WTC11 (cell line): ENCODE measurements around the gene TSPAN18.

Experiments used
- ATF2 ChIP-seq: sonication (generic); formaldehyde crosslinking; IDR thresholded peaks from 2 replicates; pipeline ENCODE4 v1.8.1; 2022; ENCODE audit warnings: low read depth, missing genetic modification reagents, borderline replicate concordance
- CREM ChIP-seq: sonication (generic); formaldehyde crosslinking; IDR thresholded peaks from 2 replicates; pipeline ENCODE4 v1.8.1; 2022; ENCODE audit warnings: mild to moderate bottlenecking, missing genetic modification reagents, moderate library complexity
- ETV6 ChIP-seq: sonication (generic); formaldehyde crosslinking; IDR thresholded peaks from 2 replicates; pipeline ENCODE4 v1.8.1; 2022; ENCODE audit warnings: mild to moderate bottlenecking, missing genetic modification reagents
- IRF2 ChIP-seq: sonication (generic); formaldehyde crosslinking; IDR thresholded peaks from 2 replicates; pipeline ENCODE4 v1.8.0; 2022; ENCODE audit warnings: low read depth, missing genetic modification reagents, borderline replicate concordance
- JUN ChIP-seq: sonication (generic); formaldehyde crosslinking; IDR thresholded peaks from 2 replicates; pipeline ENCODE4 v1.8.0; 2023; ENCODE audit warnings: mild to moderate bottlenecking, missing genetic modification reagents
- KAT7 ChIP-seq: sonication (generic); formaldehyde crosslinking; IDR thresholded peaks from 2 replicates; pipeline ENCODE4 v1.8.1; 2023; ENCODE audit warnings: missing genetic modification reagents, mild to moderate bottlenecking, borderline replicate concordance
- NFATC4 ChIP-seq: fragments of 250-450 bp; sonication (Bioruptor Pico); IDR thresholded peaks from 2 replicates; pipeline ENCODE4 v1.9.0; 2021; ENCODE audit warnings: mild to moderate bottlenecking
- SP1 ChIP-seq: sonication (generic); formaldehyde crosslinking; conservative IDR thresholded peaks from 2 replicates; pipeline ENCODE4 v1.8.1; 2022; ENCODE audit warnings: missing genetic modification reagents
- TF ChIP-seq, protein P1 (sequence below): fragments of 200-600 bp; IDR thresholded peaks from 2 replicates; pipeline ENCODE4 v1.8.0; 2022; ENCODE audit warnings: antibody characterized with exemption
- TF ChIP-seq, protein P2 (sequence below): sonication (generic); formaldehyde crosslinking; IDR thresholded peaks from 2 replicates; pipeline ENCODE4 v1.8.1; 2023; ENCODE audit warnings: mild to moderate bottlenecking, missing genetic modification reagents, borderline replicate concordance

GRCh38 chr11:44934735-44935250, 208.0 kb downstream of the TSPAN18 start:
- TF ChIP-seq, protein P1, sequence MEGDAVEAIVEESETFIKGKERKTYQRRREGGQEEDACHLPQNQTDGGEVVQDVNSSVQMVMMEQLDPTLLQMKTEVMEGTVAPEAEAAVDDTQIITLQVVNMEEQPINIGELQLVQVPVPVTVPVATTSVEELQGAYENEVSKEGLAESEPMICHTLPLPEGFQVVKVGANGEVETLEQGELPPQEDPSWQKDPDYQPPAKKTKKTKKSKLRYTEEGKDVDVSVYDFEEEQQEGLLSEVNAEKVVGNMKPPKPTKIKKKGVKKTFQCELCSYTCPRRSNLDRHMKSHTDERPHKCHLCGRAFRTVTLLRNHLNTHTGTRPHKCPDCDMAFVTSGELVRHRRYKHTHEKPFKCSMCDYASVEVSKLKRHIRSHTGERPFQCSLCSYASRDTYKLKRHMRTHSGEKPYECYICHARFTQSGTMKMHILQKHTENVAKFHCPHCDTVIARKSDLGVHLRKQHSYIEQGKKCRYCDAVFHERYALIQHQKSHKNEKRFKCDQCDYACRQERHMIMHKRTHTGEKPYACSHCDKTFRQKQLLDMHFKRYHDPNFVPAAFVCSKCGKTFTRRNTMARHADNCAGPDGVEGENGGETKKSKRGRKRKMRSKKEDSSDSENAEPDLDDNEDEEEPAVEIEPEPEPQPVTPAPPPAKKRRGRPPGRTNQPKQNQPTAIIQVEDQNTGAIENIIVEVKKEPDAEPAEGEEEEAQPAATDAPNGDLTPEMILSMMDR, result no peak
- TF ChIP-seq IRF2, result no peak
- no peak for TF ChIP-seq ATF2 (CRISPR knock-in tag)
- TF ChIP-seq CREM (CRISPR knock-in tag), result no peak
- TF ChIP-seq SP1 (CRISPR knock-in tag), result no peak
- TF ChIP-seq, protein P2, sequence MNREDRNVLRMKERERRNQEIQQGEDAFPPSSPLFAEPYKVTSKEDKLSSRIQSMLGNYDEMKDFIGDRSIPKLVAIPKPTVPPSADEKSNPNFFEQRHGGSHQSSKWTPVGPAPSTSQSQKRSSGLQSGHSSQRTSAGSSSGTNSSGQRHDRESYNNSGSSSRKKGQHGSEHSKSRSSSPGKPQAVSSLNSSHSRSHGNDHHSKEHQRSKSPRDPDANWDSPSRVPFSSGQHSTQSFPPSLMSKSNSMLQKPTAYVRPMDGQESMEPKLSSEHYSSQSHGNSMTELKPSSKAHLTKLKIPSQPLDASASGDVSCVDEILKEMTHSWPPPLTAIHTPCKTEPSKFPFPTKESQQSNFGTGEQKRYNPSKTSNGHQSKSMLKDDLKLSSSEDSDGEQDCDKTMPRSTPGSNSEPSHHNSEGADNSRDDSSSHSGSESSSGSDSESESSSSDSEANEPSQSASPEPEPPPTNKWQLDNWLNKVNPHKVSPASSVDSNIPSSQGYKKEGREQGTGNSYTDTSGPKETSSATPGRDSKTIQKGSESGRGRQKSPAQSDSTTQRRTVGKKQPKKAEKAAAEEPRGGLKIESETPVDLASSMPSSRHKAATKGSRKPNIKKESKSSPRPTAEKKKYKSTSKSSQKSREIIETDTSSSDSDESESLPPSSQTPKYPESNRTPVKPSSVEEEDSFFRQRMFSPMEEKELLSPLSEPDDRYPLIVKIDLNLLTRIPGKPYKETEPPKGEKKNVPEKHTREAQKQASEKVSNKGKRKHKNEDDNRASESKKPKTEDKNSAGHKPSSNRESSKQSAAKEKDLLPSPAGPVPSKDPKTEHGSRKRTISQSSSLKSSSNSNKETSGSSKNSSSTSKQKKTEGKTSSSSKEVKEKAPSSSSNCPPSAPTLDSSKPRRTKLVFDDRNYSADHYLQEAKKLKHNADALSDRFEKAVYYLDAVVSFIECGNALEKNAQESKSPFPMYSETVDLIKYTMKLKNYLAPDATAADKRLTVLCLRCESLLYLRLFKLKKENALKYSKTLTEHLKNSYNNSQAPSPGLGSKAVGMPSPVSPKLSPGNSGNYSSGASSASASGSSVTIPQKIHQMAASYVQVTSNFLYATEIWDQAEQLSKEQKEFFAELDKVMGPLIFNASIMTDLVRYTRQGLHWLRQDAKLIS (CRISPR knock-in tag), result no peak
- no peak for TF ChIP-seq ETV6 (CRISPR knock-in tag)
- TF ChIP-seq NFATC4 (CRISPR knock-in tag), result no peak
- TF ChIP-seq KAT7 (CRISPR knock-in tag), result no peak
- TF ChIP-seq JUN, result no peak
